ENCODE measurements around the gene SHOX. TPM values are rescaled to one million over a fixed set of nuclear protein-coding genes. Genes with fewer than 3 reads are reported as not detected.

SHOX gene
- total and polyA plus RNA-seq, 10 of the 15 experiments (the other 5 are each of a cell fraction or from before 2014, with no cell fraction given): 0.42 TPM; not detected in 9

- Histone ChIP-seq H3K9me3 (replicated peaks; ENCODE audit: control insufficient read depth, insufficient read depth, low read length) (no peaks in the 10 kb centered on the region; the same call in 2 of the 3 replicates), H3K27ac (ENCODE audit: control insufficient read depth, insufficient read depth) (no peak overlapping the region), H3K9ac (ENCODE audit: control insufficient read depth, insufficient read depth, low read length) (no peak overlapping the region), H3K4me1 (ENCODE audit: control insufficient read depth, insufficient read depth, low read length) (no peaks in the 10 kb centered on the region), H3K27me3 (replicated peaks in 1 of 2; ENCODE audit: control insufficient read depth in 2 of 2, insufficient read depth in 2 of 2, low read length in 1 of 2) (no peaks in the 10 kb centered on the region), H4K20me1 (ENCODE audit: control insufficient read depth, insufficient read depth) (no peaks in the 10 kb centered on the region), H3K4me3 (no peak overlapping the region), H2AFZ (ENCODE audit: control insufficient read depth, low read depth, low read length) (no peak overlapping the region), H3K36me3 (ENCODE audit: control insufficient read depth in 2 of 2, insufficient read depth in 2 of 2, low read length in 1 of 2) (no peaks in the 10 kb centered on the region), H3K79me2 (ENCODE audit: control insufficient read depth, insufficient read depth, low read length) (no peaks in the 10 kb centered on the region), H3K4me2 (ENCODE audit: control insufficient read depth, insufficient read depth) (no peak overlapping the region)
- intact Hi-C loops (cut with micrococcal nuclease; ENCODE audit: unreplicated experiment): no loop called here
- ChIA-PET RAD21 (ENCODE audit: unreplicated experiment) (no interaction called here), SMC1A (ENCODE audit: uncharacterized antibody, unreplicated experiment) (no interaction called here), CTCF (no interaction called here), POLR2A (no interaction called here)
- in situ Hi-C loops (cut with MboI): loop anchor here (5.0 kb wide), 1 partner anchor 48 kb away; no protein-coding TSS in a partner anchor
- BruUV-seq (replicated peaks): no TSS peak
- TF ChIP-seq SIX5 (IDR thresholded peaks at IDR 0.05; ENCODE audit: low read depth, low read length, severe bottlenecking) (no peak), SREBF2 (IDR thresholded peaks at IDR 0.05; ENCODE audit: low read length) (no peak), TCF7 (IDR thresholded peaks at IDR 0.05; ENCODE audit: borderline replicate concordance) (no peak), SRF (IDR thresholded peaks at IDR 0.05; ENCODE audit: low read depth in 2 of 2, low read length in 2 of 2) (no peak), TAF1 (IDR thresholded peaks at IDR 0.05; ENCODE audit: borderline replicate concordance, low read depth, low read length) (no peak), ETV6 (conservative IDR thresholded peaks at IDR 0.05 in 1 of 2, IDR thresholded peaks at IDR 0.05 in 1 of 2; ENCODE audit: borderline replicate concordance in 1 of 2, low read depth in 1 of 2) (no peak), BHLHE40 (IDR thresholded peaks at IDR 0.05; ENCODE audit: borderline replicate concordance in 1 of 2, low read depth in 2 of 2, low read length in 1 of 2) (no peak), EGR1 (IDR thresholded peaks at IDR 0.05; ENCODE audit: borderline replicate concordance in 1 of 2, low read depth in 2 of 2, low read length in 2 of 2) (no peak), YBX1 (IDR thresholded peaks at IDR 0.05) (no peak), KLF5 (IDR thresholded peaks at IDR 0.05; ENCODE audit: partially characterized antibody) (no peak), TCF12 (IDR thresholded peaks at IDR 0.05; ENCODE audit: low read depth, low read length) (no peak), STAT3 (IDR thresholded peaks at IDR 0.05; ENCODE audit: low read depth, low read length) (no peak), RAD21 (IDR thresholded peaks at IDR 0.05; ENCODE audit: insufficient read depth, low read depth, low read length) (no peak), ZSCAN29 (IDR thresholded peaks at IDR 0.05) (no peak), POLR2AphosphoS5 (IDR thresholded peaks at IDR 0.05; ENCODE audit: low read length) (no peak), USF2 (IDR thresholded peaks at IDR 0.05; ENCODE audit: borderline replicate concordance, low read depth, low read length) (no peak), ZNF207 (IDR thresholded peaks at IDR 0.05; ENCODE audit: borderline replicate concordance) (no peak), REST (IDR thresholded peaks at IDR 0.05; ENCODE audit: low read depth, low read length) (no peak)
- WGBS (ENCODE audit: insufficient coverage, insufficient replicate concordance, low lambda C conversion rate, missing lambda C conversion rate): 46% methylated on average over 6 of the region's 10 CpGs
- no peak for DNase-seq (ENCODE audit: low read depth, low spot score)
- no peak for ATAC-seq
- no peak for FAIRE-seq
These were observed 10.1 kb downstream of the SHOX start for GRCh38 chrX:640641-641040.

Data from GM12878 (cell line).